C4-2B (cell line): ENCODE results near the gene AIFM3.

Experiments
- CTCF ChIP-seq: fragments of 450-650 bp; conservative IDR thresholded peaks from 2 replicates; pipeline ENCODE4 v1.5.1; 2017; ENCODE audit warnings: mild to moderate bottlenecking
- ZFX ChIP-seq: fragments of 450-650 bp; IDR thresholded peaks from 2 replicates; pipeline ENCODE4 v1.6.1; 2017

- TF ChIP-seq CTCF (no peak), ZFX (no peak)
Measured at GRCh38 chr22:20940186-20940651, 26.8 kb upstream of the AIFM3 start.
